ENCODE data around the gene ADAR. TPM values are rescaled to one million over a fixed set of nuclear protein-coding genes. Genes with fewer than 3 reads are reported as not detected.

Gene ADAR
- total and polyA plus RNA-seq, 8 donors: 136 to 197 (median 151) TPM

DNA sequence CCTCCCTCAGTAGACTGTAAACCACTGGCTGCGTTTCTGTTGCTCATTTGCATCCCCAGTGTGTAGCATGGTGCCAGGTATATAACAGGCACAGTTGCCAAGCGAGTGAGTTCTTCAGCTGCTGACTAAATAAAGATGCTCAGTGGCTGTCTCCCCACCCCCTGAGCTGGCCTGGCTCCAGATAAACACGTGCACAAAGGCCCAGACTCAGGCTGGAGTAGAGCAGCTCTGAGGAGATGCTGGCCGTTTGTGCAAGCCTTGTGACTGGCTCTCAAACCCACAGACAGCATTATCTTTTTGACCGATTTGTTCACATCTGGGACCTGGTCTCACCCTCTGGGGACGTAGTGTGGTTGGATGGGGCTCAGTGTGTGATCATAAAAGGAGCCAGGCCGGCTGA is 33.3 kb downstream of the ADAR start:
- Histone ChIP-seq H3K27ac (no peak overlapping the region), H3K4me1 (peaks cover 0 to 3% of the 10 kb centered on the region in 2 donors), H3K36me3 (peaks cover 0 to 21% of the 10 kb centered on the region in 2 donors), H3K4me3 (no peak overlapping the region), H3K27me3 (peaks cover 0 to 6% of the 10 kb centered on the region in 2 donors), H3K9me3 (no peaks in the 10 kb centered on the region)
- DNase-seq: no peak
- intact Hi-C loops (cut with DNase I): no loop called here
- TF ChIP-seq, protein P1, sequence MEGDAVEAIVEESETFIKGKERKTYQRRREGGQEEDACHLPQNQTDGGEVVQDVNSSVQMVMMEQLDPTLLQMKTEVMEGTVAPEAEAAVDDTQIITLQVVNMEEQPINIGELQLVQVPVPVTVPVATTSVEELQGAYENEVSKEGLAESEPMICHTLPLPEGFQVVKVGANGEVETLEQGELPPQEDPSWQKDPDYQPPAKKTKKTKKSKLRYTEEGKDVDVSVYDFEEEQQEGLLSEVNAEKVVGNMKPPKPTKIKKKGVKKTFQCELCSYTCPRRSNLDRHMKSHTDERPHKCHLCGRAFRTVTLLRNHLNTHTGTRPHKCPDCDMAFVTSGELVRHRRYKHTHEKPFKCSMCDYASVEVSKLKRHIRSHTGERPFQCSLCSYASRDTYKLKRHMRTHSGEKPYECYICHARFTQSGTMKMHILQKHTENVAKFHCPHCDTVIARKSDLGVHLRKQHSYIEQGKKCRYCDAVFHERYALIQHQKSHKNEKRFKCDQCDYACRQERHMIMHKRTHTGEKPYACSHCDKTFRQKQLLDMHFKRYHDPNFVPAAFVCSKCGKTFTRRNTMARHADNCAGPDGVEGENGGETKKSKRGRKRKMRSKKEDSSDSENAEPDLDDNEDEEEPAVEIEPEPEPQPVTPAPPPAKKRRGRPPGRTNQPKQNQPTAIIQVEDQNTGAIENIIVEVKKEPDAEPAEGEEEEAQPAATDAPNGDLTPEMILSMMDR (IDR thresholded peaks at IDR 0.05): no peak
- no peak for ATAC-seq

DNA sequence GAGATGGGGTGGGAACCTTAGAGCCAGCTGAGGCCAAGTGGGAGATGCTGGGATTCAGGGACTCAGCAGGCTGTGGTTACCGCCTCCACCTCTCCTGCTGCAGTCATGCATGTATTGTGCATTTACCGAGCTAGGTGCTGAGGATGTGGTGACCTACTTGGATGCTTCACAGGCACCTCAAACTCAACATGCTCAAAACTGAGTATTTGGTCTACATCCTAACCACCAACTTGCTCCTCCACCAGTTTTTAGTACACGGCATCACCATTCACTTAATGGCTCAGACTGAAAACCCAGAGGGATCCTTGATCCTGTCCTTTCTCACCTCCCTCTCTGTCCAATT is 34.8 kb downstream of the ADAR start:
- no peak overlapping the region for H3K4me3 ChIP-seq
- peaks cover 0 to 22% of the 10 kb centered on the region in 2 donors for H3K27me3 ChIP-seq
- TF ChIP-seq, protein P1 (IDR thresholded peaks at IDR 0.05): no peak
- ATAC-seq (no peak), DNase-seq (no peak)
- no peaks in the 10 kb centered on the region for H3K9me3 ChIP-seq
- H3K36me3 ChIP-seq: peaks cover 0 to 5% of the 10 kb centered on the region in 2 donors
- intact Hi-C loops (cut with DNase I): no loop called here
- H3K27ac ChIP-seq: no peak overlapping the region
- peaks cover 0 to 2% of the 10 kb centered on the region in 2 donors for H3K4me1 ChIP-seq

DNA sequence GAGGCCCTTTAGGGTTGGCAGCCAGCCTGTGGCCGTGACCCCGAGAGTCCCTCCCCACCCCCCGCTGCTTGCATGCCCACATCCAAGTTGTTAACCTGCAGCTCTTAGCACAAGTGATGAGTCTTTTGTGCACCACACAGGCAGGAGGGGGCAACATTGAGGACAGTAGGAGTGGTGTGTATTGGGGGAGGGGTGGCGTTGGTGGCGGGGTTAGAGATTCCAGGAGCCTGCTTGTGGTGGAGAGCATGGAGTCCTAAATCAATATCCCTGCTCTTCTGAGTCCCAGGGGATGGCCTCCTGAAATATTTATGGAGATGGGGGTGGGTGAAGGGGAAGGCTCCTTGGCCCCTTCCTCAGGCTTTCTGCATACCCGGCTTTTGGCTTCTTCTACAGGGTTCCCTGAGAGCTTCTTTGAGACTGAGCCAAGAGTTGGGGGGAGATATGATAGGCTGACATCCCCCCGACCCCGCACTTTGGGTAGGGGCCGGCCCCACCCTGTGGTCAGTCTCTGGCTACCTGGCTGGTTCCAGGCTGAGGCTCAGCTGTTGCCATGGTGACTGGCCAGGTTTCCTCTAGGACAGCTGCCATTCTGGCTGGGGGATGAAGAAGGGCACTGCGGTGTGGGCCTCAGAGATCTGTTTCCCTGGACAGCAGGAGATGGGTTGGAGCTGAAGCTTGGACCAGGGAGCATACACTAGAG is 35.4 kb downstream of the ADAR start:
- ATAC-seq: no peak
- H3K27ac ChIP-seq: no peak overlapping the region
- H3K4me1 ChIP-seq: peaks cover 3 to 7% of the 10 kb centered on the region in 2 donors
- no peaks in the 10 kb centered on the region for H3K9me3 ChIP-seq
- TF ChIP-seq, protein P1 (IDR thresholded peaks at IDR 0.05): no peak
- no peak for DNase-seq
- no peaks in the 10 kb centered on the region for H3K36me3 ChIP-seq
- H3K27me3 ChIP-seq: peaks cover 2 to 27% of the 10 kb centered on the region in 2 donors
- intact Hi-C loops (cut with DNase I): no loop called here
- H3K4me3 ChIP-seq: no peak overlapping the region

DNA sequence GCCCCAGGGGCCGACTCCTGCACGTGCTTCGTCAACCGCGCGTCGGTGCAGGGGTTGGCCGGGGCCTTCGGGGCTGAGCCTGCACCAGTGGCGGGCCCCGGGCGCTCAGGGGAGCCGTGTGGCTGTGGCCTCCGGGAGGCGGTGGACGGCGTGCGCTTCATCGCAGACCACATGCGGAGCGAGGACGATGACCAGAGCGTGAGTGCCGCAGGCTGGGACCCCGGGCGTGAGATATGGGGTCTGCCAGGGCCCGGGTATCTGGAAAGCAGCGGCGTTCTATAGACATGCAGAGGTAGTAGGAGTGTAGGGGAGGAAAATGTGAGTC is 36.1 kb downstream of the ADAR start:
- H3K27ac ChIP-seq: no peak overlapping the region
- peaks cover 8 to 34% of the 10 kb centered on the region in 2 donors for H3K27me3 ChIP-seq
- peaks cover 3 to 9% of the 10 kb centered on the region in 2 donors for H3K4me1 ChIP-seq
- no peaks in the 10 kb centered on the region for H3K36me3 ChIP-seq
- ATAC-seq (no peak), DNase-seq (no peak)
- no peak overlapping the region for H3K4me3 ChIP-seq
- TF ChIP-seq, protein P1 (IDR thresholded peaks at IDR 0.05): no peak
- no peaks in the 10 kb centered on the region for H3K9me3 ChIP-seq
- intact Hi-C loops (cut with DNase I): no loop called here

DNA sequence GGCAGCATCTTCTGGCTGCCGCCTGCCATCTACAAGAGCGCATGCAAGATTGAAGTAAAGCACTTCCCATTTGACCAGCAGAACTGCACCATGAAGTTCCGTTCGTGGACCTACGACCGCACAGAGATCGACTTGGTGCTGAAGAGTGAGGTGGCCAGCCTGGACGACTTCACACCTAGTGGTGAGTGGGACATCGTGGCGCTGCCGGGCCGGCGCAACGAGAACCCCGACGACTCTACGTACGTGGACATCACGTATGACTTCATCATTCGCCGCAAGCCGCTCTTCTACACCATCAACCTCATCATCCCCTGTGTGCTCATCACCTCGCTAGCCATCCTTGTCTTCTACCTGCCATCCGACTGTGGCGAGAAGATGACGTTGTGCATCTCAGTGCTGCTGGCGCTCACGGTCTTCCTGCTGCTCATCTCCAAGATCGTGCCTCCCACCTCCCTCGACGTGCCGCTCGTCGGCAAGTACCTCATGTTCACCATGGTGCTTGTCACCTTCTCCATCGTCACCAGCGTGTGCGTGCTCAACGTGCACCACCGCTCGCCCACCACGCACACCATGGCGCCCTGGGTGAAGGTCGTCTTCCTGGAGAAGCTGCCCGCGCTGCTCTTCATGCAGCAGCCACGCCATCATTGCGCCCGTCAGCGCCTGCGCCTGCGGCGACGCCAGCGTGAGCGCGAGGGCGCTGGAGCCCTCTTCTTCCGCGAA is 36.6 kb downstream of the ADAR start:
- H3K4me1 ChIP-seq: peaks cover 3 to 9% of the 10 kb centered on the region in 2 donors
- H3K27ac ChIP-seq: no peak overlapping the region
- H3K27me3 ChIP-seq: peaks cover 12 to 39% of the 10 kb centered on the region in 2 donors
- H3K9me3 ChIP-seq: no peaks in the 10 kb centered on the region
- H3K36me3 ChIP-seq: no peaks in the 10 kb centered on the region
- no peak overlapping the region for H3K4me3 ChIP-seq
- DNase-seq (no peak), ATAC-seq (no peak)
- TF ChIP-seq, protein P1 (IDR thresholded peaks at IDR 0.05): no peak
- intact Hi-C loops (cut with DNase I): no loop called here

All from left lung (tissue), 10 donors.